HPDE6-E6E7 (cell line): ENCODE results near the gene ZBTB16.

Experiments
- DNase-seq: peaks from one replicate; pipeline ENCODE4 v3.0.0; 2011; ENCODE audit warnings: missing footprints; ENCODE audit errors: extremely low spot score

The ZBTB16 gene

DNA sequence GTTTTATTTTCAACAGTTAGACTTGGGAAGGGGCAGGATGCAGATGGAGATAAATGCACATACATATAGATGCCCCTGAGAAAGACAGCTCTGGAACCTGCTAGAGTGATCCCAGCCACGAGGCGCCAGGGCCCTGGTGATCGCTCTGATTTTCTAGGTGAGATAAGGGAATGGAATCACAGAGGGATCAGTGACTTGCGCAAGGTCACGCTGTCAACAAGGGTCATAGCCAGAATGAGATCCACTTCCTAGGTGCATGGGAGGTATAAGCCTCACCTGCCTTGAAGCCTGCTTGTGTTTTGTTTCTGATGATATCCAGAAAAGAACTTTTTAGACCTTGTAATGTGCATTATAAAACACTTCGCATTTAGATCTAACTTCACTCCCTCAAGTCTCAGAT, 47.5 kb downstream of the ZBTB16 start:
- DNase-seq = no peak

DNA sequence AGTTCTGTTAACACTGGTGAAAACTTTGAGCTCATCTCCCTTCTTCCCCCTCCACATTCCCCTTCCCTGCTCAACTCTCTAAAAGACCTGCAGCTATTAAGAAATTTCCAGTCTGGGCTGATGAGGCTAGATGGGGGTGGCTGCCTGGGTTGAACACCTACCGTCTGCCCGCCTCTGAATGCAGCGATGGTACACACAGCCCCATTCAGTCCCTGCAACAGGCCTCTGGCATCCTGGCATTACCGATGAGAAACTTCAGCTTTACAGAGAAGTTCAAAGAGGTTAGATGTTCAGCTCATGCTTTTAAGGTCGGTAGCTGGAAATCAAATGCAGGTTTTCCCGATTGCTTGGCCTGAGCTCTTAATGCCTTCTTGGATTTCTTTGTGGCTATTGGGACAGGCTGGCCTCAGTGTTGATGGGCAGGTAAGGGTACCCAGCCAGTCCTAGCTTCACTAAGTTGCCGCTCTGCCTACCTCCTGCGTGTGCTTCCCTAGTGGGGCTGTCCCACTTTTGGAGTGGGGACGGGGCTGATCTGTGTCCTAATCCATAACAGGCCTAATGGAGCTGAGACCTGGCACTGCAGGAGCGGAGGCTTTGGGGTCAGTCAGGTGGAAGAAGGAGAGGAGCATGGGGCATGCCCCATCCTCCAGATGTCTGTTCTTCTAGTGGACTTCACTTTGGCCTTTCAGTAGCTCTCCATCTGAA, 49.1 kb downstream of the ZBTB16 start:
- no peak for DNase-seq

DNA sequence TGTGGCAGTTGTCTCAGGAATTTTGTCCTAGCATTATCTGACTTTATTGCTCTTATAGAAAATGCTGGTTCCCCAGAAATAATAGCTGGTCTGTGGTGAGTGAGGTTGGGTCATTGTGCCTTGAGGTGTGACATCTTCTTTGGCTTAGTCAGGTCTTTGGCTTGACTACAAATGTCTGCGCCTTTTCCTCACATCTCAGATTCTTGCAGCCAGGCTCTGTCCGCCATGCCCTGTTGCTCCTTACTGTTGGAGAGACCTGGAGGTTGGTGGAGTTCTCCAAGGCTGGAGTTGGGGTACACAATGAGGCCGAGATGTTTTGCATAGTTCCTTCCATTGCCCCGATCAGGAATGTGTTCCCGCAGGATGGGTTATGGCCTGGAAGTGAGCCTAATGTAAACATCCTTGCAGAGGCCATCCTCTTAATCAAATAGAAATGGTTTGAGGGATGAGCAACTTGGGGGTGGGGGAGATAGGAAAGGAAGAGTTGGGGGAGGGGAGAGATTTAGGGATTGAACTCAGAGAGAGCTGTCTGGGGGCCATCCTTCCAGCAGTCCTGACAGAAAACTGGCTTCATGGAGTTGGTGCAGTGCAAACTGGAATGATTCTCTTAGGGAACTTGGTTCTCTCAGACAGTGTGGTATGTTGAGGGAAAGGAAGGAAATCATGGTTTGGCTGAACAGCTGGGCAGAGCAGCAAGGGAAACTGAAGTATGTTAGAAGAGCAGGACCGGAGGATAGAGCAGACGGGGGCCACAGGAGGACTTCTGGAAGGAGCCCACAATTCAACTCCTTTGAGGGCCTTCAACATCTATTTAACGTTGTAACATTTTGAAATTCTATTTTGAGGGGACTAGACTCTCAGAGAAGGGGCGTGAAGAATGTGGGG, 49.9 kb downstream of the ZBTB16 start:
- no peak for DNase-seq

DNA sequence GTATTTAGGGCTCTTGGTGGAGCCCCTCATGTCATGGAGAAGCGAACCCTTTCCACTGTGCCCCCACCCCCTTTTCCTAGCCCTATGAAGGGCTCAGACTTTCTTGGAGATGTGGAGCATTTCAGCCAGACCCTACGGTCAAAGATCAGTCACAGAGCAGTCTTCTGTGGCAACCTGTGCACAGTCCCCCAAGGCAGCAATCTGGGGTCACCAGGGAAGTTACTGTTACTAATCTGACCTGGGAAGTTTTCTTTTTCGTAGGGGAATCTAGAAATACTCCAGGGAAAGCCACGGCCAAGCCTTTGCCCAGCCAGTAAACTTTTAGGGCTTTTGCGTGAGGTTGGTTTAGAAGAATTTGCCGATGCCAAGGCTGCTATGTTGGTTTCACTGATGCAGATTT, 50.6 kb downstream of the ZBTB16 start:
- no peak for DNase-seq

DNA sequence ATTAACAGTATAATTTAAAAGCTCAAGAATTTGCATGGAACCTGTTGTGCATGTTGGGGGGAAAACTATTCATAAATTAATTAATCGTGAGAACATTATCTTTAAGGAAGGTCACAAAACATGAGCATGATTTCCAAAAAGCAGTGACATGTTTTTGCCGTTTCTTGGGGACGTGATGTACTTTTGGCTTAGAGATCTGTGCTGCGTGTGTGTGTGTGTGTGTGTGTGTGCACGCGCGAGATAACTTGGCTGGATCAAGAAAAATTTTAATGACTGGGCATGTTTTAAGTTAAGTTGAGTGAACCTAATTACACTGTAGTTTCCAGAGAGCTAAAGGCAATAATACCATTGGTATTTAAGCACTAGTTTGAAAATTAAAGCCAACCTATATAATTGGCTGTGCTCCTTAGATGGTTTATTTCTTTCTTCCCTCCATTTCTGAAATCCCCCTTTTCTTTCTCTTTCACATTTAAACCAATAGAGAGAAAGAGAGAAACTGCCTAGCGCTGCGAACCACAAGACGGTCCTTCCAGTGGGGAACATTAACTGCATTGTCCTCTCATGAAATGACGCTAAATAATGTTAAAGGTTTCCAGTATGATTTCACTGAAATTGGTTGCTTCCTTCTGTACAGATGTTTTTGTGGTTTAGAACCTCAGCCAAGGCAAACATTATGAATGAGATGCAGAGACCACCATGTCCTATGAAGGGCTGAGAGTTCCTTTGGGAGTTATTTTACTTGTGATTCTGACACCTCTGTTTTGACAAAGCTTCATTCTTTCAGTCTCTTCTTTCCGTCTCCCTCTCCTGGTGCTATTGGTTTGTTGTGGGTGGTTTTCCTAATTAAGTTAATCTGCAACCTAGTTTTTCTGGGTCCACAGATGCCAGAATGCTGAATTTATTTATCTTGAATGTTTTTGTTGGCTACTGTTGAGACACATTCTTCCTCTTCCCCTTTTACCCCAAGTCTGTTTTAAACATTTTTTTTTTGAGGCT, 51.7 kb downstream of the ZBTB16 start:
- DNase-seq = no peak

DNA sequence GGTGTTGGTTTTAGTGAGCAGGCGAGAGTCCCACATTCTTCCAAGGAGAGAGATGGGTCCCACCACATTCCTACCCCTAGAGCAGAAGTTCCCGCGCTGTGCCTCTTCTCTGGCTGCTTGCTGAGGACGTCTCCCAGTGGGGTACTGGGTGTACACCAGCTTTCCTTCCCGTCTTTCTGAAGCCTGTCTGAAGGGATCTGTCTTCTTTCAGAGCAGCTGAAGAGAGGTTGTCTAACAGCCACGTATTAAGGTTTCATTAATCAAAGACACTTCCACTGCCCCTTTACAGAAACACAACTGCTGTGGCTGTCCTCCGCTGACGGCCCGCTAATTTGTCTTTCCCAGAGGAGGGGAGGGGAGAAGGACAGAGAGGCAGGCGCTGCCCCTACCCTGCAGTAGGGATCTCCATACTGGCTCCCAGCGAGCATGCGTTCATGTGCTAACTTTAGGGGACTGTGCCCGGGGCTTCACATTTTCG, 56.0 kb downstream of the ZBTB16 start:
- DNase-seq = no peak

DNA sequence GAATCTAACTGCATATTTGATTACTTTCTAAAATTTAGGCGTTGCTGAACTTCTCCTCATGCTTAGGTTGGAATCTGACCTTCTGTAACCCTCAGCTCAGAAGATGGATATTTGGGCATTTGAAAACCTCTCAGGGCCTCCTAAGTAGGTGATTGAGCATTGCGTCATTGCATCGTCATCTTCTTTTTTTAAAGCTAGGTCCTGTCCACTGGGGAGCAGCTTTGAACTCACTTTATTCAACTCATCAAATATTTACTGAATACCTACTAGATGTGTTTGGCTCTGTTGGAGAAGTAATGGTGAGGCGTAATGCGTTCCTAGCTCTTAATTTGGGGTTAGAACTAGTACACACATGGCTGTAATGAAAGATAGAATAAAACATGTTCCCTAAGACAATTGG, 56.8 kb downstream of the ZBTB16 start:
- no peak for DNase-seq

DNA sequence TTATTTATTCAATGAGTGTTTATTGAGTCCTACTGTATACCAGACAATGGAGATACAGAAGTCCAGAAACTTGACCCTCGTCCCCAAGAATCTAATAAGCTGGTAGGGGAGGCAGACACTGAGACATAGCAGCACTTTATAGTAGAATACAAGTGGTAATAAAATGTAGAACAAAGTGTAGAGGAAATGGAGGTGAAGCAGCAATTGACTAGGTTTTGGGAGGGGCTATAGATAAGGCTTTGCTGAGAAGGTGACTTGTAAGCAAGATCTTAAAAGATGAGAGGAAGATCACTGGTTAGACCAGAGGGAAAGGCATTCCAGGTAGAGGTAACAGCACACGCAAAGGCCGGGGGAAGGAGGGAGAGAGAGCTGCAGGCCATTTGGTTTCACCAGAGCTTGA, 57.3 kb downstream of the ZBTB16 start:
- no peak for DNase-seq

DNA sequence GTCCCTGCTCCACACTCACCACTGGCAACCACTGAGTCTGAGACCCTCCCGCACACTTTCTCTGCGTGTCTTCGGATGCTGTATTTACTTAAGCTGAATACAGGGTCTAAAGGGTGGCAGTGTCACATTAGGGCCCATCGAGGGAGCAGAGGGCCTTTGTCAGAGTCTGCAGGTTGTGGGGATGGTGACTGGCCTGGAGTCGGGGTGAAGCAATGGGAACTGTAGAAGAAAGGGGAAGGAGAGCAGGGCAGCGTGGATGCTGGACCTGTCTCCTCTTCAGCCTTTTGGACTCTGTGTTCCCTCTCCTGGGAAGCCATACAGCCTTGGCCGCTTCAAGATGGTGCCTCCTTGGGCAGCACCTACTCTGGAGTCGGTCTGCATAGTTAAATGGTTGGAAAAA, 61.1 kb downstream of the ZBTB16 start:
- no peak for DNase-seq

DNA sequence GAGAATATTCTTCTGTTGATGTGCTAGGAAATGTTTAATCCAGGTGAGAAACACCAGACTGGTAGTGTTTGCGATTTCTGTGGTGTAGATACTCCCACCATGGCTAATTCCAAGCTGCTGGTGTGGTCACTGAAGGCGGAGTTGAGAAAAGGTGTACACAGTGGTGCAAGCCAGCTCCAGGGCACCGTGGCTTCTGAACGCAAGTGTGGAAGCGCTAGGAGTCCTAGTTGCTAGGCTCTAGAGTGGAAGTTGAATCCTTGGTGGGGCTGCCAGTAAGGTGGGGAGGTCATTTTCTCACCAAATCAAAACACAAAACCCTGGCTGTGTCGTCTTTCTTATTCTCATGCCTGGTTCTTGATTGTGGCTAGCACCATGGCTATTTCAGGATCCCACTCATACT, 61.6 kb downstream of the ZBTB16 start:
- DNase-seq = no peak

DNA sequence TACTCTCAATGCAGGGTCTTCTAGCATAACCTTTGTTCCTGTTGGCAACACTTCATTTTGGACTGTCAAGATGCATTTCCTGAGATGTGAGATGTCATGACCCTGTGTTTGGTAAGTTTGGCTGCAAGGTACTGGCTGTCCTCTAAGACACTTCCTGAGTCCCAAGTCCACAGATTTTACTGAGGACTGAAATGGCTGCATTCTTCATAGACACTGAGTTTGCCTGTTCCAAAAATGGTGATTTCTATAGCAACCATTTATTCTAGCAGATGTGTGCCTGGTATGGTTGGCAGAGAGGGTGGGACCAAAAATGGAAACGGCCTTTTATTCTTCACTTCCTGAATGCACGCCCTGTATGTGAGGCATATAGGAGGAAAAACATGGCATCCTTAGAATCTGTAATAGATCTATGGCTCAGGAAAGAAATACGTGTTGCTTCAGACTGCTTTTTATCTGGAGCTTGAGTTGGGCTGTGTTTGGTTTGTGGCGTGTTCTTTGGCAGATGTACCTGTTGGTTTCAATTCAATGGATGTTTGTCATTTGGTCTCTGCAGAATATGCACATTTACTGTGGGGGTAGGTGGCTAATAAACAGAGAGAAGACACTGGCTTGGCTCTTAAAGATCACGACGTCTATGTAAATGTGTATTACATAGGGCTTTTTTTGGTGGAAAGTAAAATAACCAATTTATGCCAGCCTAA, 62.4 kb downstream of the ZBTB16 start:
- DNase-seq = no peak

DNA sequence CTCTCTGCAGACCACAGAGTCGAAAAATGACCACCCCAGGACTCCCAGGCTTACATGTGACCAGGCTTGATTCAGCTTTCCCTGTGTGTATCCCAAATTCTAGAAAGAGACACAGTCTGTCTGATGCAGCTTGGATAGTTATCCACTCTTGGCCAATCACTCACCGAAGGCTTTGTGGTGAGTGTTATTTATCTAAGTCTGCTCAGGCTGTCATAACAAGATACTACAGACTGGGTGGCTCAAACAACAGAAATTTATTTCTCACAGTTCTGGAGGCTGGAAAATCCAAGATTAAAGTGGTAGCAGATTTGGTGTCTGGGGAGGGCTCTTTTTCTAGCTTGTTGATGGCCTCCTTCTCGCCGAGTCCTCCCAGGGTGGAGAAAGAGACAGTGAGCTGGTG, 63.2 kb downstream of the ZBTB16 start:
- no peak for DNase-seq

DNA sequence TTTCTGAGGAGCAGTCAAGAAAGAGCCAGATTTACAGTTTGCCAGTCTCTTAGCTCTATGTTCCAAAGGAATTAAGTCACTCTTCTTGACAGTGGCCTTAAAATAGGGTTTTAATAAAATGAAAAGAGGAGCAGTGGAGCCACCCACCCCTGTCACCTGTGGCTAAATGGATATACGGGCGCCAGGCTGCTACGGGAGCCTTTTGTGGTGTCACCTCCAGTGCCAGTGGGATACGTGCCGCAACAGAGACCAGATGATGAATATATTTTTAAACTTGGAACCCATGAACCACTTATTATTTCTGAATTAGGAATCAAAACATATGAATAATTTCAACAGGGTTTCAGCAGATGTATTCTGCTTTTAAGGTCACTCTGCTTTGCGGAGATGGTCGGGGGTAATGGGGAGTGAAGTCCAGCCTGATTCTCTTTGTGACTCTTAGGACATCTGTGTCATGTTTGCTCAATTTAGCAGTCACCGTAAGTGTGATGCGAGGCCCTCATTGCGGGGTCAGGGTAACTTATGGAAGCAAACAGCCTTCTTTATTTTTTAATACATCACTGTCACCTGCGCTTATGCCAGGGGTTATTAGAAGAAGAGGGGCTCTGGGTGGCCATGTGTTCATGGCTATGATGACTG, 64.3 kb downstream of the ZBTB16 start:
- DNase-seq = no peak

DNA sequence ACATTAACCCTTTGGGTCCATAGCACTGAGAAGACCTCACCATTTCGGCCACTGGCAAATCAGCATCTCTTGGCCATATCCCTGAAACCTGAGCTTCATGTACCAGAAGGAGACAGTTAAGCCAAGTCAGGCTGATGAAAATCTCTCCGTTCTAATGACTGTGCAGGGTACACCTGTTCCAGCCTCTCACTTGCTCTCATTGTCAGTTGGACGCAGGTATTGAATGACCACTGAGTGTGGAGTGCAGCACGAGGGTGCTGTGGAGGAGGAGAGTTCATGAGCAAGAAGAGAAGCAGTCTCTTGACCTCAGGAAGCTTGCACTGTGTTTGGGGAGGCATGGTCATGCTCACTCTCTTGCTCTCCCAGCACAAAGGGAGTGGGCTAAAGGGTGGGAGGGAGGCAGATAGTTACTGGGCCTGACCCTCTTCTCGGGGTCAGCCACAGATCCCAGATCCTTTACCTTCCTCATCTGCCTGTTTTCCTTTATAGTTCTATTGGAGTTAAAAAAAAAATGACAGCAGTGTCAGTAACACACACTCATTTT, 65.2 kb downstream of the ZBTB16 start:
- no peak for DNase-seq

DNA sequence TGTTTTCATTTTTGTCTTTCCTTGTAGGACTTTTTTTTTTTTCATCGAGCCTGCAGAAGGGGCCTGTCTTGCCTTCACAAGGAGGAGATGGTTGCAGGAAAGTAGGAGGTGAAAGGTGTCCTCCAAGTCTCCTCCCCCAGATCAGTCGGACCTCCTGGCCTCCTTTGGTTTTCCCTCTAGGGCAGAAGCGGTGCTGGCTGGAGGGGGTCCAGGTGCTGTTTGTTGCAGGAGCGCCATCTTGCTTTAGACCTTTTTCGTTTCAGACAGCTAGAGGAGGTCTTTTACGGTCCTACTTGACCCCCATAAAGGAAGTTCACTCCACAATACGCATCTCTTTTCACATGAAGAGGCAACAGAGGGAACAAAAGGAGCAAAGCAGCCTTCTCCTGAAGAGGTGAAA, 66.0 kb downstream of the ZBTB16 start:
- no peak for DNase-seq

DNA sequence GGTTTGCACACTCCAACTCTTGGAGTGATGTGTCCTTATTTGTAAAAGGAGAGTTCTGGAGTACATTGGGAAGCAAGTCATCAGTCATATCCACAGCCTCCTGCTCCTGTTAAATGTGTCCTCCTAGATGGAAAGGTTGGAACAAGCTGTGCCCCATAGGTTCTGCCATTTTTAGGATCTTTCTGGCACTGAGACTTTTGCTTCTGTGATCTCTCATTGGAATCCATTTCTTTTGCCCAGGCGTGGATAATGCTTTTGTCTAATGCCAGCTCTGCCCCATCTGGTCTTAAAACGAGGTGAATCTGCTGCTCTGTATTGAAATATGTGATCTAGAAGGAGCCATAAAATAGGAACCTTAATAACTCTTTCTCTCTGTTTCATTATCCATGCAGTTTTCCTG, 66.4 kb downstream of the ZBTB16 start:
- no peak for DNase-seq

DNA sequence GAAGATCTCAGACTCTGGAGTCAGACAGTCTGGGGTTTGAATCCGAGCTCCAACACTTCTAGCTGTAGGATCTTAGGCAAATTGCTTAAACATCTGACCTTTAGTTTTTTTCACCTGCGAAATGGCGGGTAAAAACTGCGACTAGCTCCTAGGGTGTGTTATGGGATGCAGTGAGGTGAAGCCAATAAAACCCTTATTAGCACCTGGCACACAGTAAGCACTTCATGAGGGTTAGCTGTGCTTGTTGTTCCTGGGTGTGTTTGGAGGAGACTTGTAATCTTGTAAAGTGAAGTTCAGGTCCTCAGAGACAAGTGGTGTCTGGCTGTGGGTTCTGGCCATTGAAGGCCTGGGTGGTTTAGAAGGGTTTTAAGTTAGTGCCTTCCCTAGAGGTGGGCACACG, 68.9 kb downstream of the ZBTB16 start:
- no peak for DNase-seq

DNA sequence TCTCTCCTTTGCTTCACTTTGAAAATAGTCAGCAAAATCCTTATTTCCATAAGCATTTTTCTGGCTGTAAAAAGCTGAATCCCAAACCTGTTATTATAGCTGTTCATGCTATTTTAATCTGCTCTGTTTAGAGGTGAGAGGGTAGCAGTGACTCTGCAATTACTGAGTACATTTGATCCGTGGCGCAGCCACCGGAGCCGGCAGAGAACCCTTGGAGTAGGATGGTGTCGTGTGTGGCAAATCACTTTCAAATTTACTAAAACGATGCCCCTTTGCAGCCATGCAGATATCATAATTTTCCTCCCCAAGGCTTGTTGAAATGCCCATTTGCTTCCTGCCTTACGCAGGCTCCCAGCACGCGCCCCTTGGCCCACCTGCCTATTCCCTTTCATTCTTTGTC, 69.6 kb downstream of the ZBTB16 start:
- no peak for DNase-seq

DNA sequence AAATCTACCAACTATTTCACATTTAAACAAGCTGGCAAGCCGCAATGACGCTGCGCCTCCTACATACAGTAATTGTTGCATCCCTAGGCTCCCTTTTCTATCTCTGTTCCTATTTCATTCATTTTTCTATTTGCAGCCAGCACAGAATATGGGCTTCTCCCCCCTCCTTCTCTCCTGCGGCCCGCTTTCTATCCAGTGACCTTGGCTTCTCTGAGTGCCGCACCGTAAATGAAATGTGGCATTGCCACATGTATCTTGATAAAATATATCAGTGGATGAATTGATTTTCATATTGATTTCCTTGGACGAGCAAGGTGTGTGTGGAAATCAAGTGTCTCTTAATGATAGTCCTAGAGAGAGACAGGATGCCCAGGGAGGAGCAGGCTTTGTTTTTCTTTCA, 70.2 kb downstream of the ZBTB16 start:
- no peak for DNase-seq

DNA sequence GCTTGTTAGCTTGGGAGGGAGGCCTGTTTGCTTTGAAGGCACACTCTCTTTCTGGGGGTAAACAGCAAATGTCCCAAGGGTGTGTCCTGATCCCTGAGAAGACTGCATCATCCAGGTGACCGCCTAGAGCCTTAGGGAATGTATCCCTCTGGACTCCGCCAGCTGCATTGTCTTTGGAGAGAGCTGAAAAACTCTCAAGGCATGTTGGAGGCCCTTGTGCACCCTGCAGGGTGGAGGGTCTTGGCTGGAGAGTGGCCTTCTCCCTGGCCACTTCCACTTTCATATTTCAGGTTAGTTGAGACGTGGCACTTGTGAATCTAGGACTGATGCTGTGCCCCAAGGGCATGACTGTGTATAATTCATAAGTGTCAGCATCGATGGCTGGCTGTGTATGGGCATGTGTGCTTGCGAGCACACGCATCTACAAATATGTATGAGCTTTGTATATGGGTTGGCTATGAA, 70.6 kb downstream of the ZBTB16 start:
- DNase-seq = no peak
